ENCODE results near the gene MALL.
"Not testable (repeated sequence)": the region's sequence is repeated elsewhere in the genome, so short reads cannot be mapped to it uniquely, and the experiment has no call there.

MALL gene

GRCh38 chr2:110115291-110116032 lies at the start of gene MALL:
MALL (minus strand) TSS chr2:110115822; CDS start chr2:110115792, 30 bp downstream.
- DNase-seq, result no peak

GRCh38 chr2:110157153-110157793 lies 41.7 kb upstream of the MALL start:
- DNase-seq, result peak; percentile 38

- not testable (repeated sequence) for DNase-seq
These were observed 39.2 kb upstream of the MALL start for GRCh38 chr2:110154828-110155227.

- not testable (repeated sequence) for DNase-seq
These were observed 38.6 kb upstream of the MALL start for GRCh38 chr2:110154188-110154587.

- no peak for DNase-seq
These were observed 37.8 kb upstream of the MALL start for GRCh38 chr2:110153416-110153815.

GRCh38 chr2:110152943-110153342 lies 37.3 kb upstream of the MALL start:
- no peak for DNase-seq

- no peak for DNase-seq
These were observed 34.0 kb upstream of the MALL start for GRCh38 chr2:110149330-110150220.

GRCh38 chr2:110146945-110147332 lies 31.3 kb upstream of the MALL start:
- DNase-seq, result no peak

GRCh38 chr2:110146183-110146944 lies 30.7 kb upstream of the MALL start:
- DNase-seq, result no peak

GRCh38 chr2:110143982-110144381 lies 28.4 kb upstream of the MALL start:
- no peak for DNase-seq

- DNase-seq, result no peak
These were observed 24.8 kb upstream of the MALL start for GRCh38 chr2:110140401-110140800.

- DNase-seq, result no peak
These were observed 18.4 kb upstream of the MALL start for GRCh38 chr2:110134025-110134424.

GRCh38 chr2:110131166-110131565 lies 15.5 kb upstream of the MALL start:
- DNase-seq, result no peak

GRCh38 chr2:110130757-110131156 lies 15.1 kb upstream of the MALL start:
- no peak for DNase-seq

GRCh38 chr2:110126906-110127305 lies 11.3 kb upstream of the MALL start:
- no peak for DNase-seq

GRCh38 chr2:110126086-110126773 lies 10.6 kb upstream of the MALL start:
- DNase-seq, result no peak

- DNase-seq, result no peak
These were observed 9.5 kb upstream of the MALL start for GRCh38 chr2:110124939-110125691.

GRCh38 chr2:110124038-110124825 lies 8.6 kb upstream of the MALL start:
- no peak for DNase-seq

GRCh38 chr2:110121592-110121991 lies 6.0 kb upstream of the MALL start:
- no peak for DNase-seq

- DNase-seq, result no peak
These were observed 5.4 kb upstream of the MALL start for GRCh38 chr2:110121052-110121334.
